ENCODE measurements around the gene CCDC15.

CCDC15 gene

GRCh38 chr11:124953753-124954589, at the start of gene CCDC15:
Gene CCDC15 (plus strand): TSS chr11:124954202. CDS start chr11:124954733, 531 bp downstream.
- DNase-seq: peak; percentile 79

GRCh38 chr11:124915541-124916369, 38.2 kb upstream of the CCDC15 start:
- DNase-seq: no peak

- DNase-seq: no peak
These were observed 37.7 kb upstream of the CCDC15 start for GRCh38 chr11:124916370-124916710.

- DNase-seq: no peak
These were observed 36.8 kb upstream of the CCDC15 start for GRCh38 chr11:124917115-124917637.

GRCh38 chr11:124918950-124919349, 35.1 kb upstream of the CCDC15 start, which contains the start of gene HEPN1:
Gene HEPN1 (plus strand): TSS chr11:124919250.
- no peak for DNase-seq

GRCh38 chr11:124919898-124920297, 34.1 kb upstream of the CCDC15 start:
- no peak for DNase-seq

- DNase-seq: no peak
These were observed 33.6 kb upstream of the CCDC15 start for GRCh38 chr11:124920356-124920755.

GRCh38 chr11:124920870-124921609, 33.0 kb upstream of the CCDC15 start:
- no peak for DNase-seq

- DNase-seq: no peak
These were observed 31.2 kb upstream of the CCDC15 start for GRCh38 chr11:124922831-124923230.

- DNase-seq: no peak
These were observed 30.7 kb upstream of the CCDC15 start for GRCh38 chr11:124923296-124923695.

GRCh38 chr11:124928942-124929665, 24.9 kb upstream of the CCDC15 start:
- DNase-seq: no peak

GRCh38 chr11:124930799-124931198, 23.2 kb upstream of the CCDC15 start:
- no peak for DNase-seq

- no peak for DNase-seq
These were observed 19.0 kb upstream of the CCDC15 start for GRCh38 chr11:124934862-124935547.

- DNase-seq: no peak
These were observed 18.2 kb upstream of the CCDC15 start, which contains the start of gene HEPACAM for GRCh38 chr11:124935548-124936514. Gene HEPACAM (minus strand): TSS chr11:124936047. CDS start chr11:124936006, 41 bp downstream.

- no peak for DNase-seq
These were observed 16.6 kb upstream of the CCDC15 start for GRCh38 chr11:124937336-124937935.

GRCh38 chr11:124938206-124938765, 15.7 kb upstream of the CCDC15 start:
- no peak for DNase-seq

- DNase-seq: no peak
These were observed 15.0 kb upstream of the CCDC15 start for GRCh38 chr11:124938970-124939369.

GRCh38 chr11:124941703-124942102, 12.3 kb upstream of the CCDC15 start:
- DNase-seq: no peak

GRCh38 chr11:124942466-124943253, 11.3 kb upstream of the CCDC15 start:
- no peak for DNase-seq

All from NK-92 treated with Interleukin-12 subunit alpha and Interleukin-12 subunit beta, amount 100 ng/mL, for 24 hours (cell line).